Measurements from ENCODE around the gene GVQW3.

GRCh38 chr11:76419896-76420295 is 38.8 kb downstream of the GVQW3 start:
- TF ChIP-seq, protein P1, sequence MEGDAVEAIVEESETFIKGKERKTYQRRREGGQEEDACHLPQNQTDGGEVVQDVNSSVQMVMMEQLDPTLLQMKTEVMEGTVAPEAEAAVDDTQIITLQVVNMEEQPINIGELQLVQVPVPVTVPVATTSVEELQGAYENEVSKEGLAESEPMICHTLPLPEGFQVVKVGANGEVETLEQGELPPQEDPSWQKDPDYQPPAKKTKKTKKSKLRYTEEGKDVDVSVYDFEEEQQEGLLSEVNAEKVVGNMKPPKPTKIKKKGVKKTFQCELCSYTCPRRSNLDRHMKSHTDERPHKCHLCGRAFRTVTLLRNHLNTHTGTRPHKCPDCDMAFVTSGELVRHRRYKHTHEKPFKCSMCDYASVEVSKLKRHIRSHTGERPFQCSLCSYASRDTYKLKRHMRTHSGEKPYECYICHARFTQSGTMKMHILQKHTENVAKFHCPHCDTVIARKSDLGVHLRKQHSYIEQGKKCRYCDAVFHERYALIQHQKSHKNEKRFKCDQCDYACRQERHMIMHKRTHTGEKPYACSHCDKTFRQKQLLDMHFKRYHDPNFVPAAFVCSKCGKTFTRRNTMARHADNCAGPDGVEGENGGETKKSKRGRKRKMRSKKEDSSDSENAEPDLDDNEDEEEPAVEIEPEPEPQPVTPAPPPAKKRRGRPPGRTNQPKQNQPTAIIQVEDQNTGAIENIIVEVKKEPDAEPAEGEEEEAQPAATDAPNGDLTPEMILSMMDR (conservative IDR thresholded peaks at IDR 0.05; ENCODE audit: low read depth, low read length) = peak; percentile 54
- no peak for TF ChIP-seq EZH2 (IDR thresholded peaks at IDR 0.05; ENCODE audit: borderline replicate concordance, low read depth, low read length, poor library complexity, severe bottlenecking)
